Activated B cell treated with CpG ODN at 0.5 μM for 24 hours (primary cell): Measurements from ENCODE around the gene SUN2. TPM values are rescaled to one million over a fixed set of nuclear protein-coding genes. Genes with fewer than 3 reads are reported as not detected.

Experiments
- ATAC-seq: fragments of 200-7000 bp; cut with Tn5 transposase; one replicate; pipeline ENCODE4 v1.10.0; 2021; ENCODE audit warnings: low read depth, mild to moderate bottlenecking, moderate library complexity
- CTCF ChIA-PET: fragments of 350-600 bp; sonication (Branson Sonifier 250); formaldehyde crosslinking; loops from one replicate; lab custom pipeline; 2021; ENCODE audit warnings: antibody characterized with exemption; lab: Charles Lee
- POLR2A ChIA-PET: fragments of 350-600 bp; sonication (Branson Sonifier 250); formaldehyde crosslinking; loops from one replicate; lab custom pipeline; 2021; ENCODE audit warnings: antibody characterized with exemption; lab: Charles Lee
- DNase-seq: peaks from one replicate; pipeline ENCODE4 v3.0.0; 2022
- H3K27ac Mint-ChIP-seq: one replicate; pipeline ENCODE4 v1.8.0; 2020; ENCODE audit warnings: mixed read lengths
- H3K27me3 Mint-ChIP-seq: one replicate; pipeline ENCODE4 v1.8.0; 2021; ENCODE audit warnings: mixed read lengths
- H3K36me3 Mint-ChIP-seq: one replicate; pipeline ENCODE4 v1.8.0; 2021; ENCODE audit warnings: low read depth, mixed read lengths
- H3K4me1 Mint-ChIP-seq: one replicate; pipeline ENCODE4 v1.8.0; 2021; ENCODE audit warnings: mixed read lengths
- H3K4me3 Mint-ChIP-seq: one replicate; pipeline ENCODE4 v1.8.0; 2020; ENCODE audit warnings: mild to moderate bottlenecking, mixed read lengths
- H3K9me3 Mint-ChIP-seq: one replicate; pipeline ENCODE4 v1.8.0; 2020; ENCODE audit warnings: mixed read lengths
- intact Hi-C: fragments of 100-400 bp; cut with micrococcal nuclease; formaldehyde crosslinking; loops from one replicate; pipeline ENCODE4 v1.15.1; 2024
- total RNA-seq: library from RNA; stranded (reverse); gene quantifications from 2 replicates; pipeline ENCODE4 v1.2.3, GENCODE V29; 2022
- TF ChIP-seq, protein P1 (sequence below): fragments of 200-600 bp; IDR thresholded peaks from one replicate; pipeline ENCODE4 v1.8.0; 2022; ENCODE audit warnings: antibody characterized with exemption, mild to moderate bottlenecking

Gene SUN2
- total RNA-seq, 1 donor from 2014 or later = 146 TPM

DNA sequence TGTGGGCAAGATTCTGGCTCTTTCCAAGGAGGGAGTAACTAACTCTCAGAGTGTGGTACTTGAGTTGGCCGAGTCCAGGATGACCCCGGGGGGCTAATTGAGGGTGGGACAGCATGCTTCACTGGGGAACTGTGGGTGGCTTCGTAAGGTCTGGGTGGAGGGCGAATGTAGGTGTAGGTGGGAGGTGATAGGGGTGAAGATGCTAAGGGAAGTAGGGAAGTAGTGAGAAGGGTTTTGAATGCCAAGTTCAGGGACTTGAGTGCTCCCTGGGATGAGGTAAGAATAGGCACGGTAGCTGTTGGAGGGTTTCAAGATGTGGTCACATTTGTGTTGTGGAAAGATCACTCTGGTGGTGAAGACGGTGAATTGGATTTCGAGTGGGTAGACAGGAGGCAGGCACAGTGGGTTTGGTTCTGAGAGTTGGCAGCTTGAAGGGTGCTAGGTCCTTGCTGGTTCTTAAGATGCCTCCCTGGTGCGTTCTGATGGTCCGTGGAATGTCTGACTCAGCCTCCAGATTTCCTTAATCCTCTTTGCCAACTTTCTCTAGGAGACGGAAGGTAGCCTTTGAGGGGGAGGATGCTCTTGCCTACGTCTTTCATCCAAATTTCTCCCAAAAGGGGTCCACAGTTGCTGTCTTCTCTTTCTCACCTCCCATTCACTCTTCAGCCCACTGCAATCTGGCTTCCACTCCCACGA lies 40.6 kb upstream of the SUN2 start:
- Mint-ChIP-seq H3K36me3 (peaks cover 5% of the 10 kb centered on the region), H3K27ac (no peak overlapping the region), H3K9me3 (no peaks in the 10 kb centered on the region), H3K27me3 (peaks cover 28% of the 10 kb centered on the region), H3K4me3 (no peak overlapping the region), H3K4me1 (peaks cover 14% of the 10 kb centered on the region)
- intact Hi-C loops = loop anchor here (10.0 kb wide), 1 partner anchor 358 kb away; the partner anchor contains the start of gene CBX7
- ChIA-PET CTCF (no interaction called here), POLR2A (no interaction called here)
- ATAC-seq (no peak), DNase-seq (no peak)
- TF ChIP-seq, protein P1, sequence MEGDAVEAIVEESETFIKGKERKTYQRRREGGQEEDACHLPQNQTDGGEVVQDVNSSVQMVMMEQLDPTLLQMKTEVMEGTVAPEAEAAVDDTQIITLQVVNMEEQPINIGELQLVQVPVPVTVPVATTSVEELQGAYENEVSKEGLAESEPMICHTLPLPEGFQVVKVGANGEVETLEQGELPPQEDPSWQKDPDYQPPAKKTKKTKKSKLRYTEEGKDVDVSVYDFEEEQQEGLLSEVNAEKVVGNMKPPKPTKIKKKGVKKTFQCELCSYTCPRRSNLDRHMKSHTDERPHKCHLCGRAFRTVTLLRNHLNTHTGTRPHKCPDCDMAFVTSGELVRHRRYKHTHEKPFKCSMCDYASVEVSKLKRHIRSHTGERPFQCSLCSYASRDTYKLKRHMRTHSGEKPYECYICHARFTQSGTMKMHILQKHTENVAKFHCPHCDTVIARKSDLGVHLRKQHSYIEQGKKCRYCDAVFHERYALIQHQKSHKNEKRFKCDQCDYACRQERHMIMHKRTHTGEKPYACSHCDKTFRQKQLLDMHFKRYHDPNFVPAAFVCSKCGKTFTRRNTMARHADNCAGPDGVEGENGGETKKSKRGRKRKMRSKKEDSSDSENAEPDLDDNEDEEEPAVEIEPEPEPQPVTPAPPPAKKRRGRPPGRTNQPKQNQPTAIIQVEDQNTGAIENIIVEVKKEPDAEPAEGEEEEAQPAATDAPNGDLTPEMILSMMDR = no peak

GRCh38 chr22:38795569-38795968 lies 39.8 kb upstream of the SUN2 start:
- Mint-ChIP-seq H3K36me3 (peaks cover 5% of the 10 kb centered on the region), H3K9me3 (no peaks in the 10 kb centered on the region), H3K27ac (no peak overlapping the region), H3K4me3 (no peak overlapping the region), H3K27me3 (peaks cover 28% of the 10 kb centered on the region), H3K4me1 (peaks cover 14% of the 10 kb centered on the region)
- POLR2A ChIA-PET = no interaction called here
- intact Hi-C loops = loop anchor here (10.0 kb wide), 1 partner anchor 359 kb away; the partner anchor contains the start of gene CBX7
- CTCF ChIA-PET = no interaction called here
- ATAC-seq (no peak), DNase-seq (no peak)
- TF ChIP-seq, protein P1 = no peak

DNA sequence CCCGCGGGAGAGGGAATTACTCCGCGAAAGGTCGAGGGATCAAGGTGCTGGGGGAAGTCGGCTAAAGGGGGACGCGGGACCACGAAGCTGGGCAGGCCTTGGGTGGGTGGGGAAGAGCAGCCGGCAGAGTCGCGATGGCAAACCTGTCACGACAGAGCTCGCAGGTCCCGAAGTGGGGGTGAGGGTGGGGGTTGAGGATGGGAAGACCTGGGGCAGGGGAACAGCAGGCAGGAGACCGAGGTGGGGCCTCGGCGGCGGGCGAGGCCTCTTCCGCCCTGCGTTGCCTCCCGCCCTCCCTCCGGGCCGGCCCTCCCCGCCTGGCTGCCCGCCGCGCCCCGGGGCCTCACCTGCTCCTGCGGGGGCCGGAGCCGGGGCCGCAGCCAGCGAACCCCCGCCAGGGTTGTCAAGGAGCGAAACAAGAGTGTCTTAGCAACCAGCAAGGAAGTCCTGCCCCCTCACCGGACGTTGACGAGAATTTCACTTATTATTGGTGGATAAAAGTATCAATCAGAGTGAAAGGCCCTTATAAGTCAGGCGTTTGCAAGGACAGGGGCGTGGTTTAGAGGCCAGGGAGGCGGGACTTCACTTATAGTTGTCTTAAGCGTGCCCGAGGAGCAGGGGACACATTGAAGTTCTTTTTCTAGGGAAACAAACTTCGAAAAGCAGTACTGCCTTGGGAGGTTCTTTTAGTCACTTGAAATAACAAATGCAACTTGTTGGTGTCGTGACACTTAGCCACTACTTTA lies 38.1 kb upstream of the SUN2 start, which contains the start of gene DNAL4:
Gene DNAL4, minus strand, starts transcription at position 423 of the 746 bp plus-strand sequence. CDS start 11,412 bp downstream, outside the sequence.
- no peaks in the 10 kb centered on the region for H3K9me3 Mint-ChIP-seq
- peak within 1 kb of the TSS; percentile 87 for H3K4me3 Mint-ChIP-seq
- H3K4me1 Mint-ChIP-seq = peaks cover 14% of the 10 kb centered on the region
- intact Hi-C loops = loop anchor here (1.0 to 10.0 kb wide), 4 partner anchors 38 to 361 kb away; partner anchors contain the start of genes CBX7, GTPBP1 and NPTXR
- ATAC-seq (peak; percentile 99), DNase-seq (peak; percentile 78)
- POLR2A ChIA-PET = no interaction called here
- peaks cover 17% of the 10 kb centered on the region for H3K27me3 Mint-ChIP-seq
- H3K27ac Mint-ChIP-seq = peak within 1 kb of the TSS; percentile 87
- peaks cover 5% of the 10 kb centered on the region for H3K36me3 Mint-ChIP-seq
- CTCF ChIA-PET = interaction anchor here (1.0 kb wide), 1 partner anchor 58 kb away, joined by 3 read pairs; no protein-coding TSS in a partner anchor
- TF ChIP-seq, protein P1 = no peak

DNA sequence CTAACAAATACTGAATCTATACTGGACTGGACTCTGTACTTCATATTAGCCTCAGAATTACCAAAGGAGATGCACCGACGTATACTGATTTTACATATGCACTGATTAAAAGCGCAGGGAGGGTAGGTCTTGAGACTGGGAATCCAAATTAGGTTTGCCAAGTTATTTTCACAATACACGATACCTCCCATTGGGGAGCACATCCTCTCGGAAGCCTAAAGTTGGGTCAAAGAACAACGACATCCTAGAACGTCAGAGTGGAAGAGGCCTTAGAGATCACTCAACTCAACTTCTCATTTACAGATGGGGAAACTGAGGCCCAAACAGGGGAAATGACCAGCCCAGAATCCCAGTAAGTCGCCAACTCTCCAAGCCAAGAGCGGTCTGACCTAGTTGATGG lies 37.5 kb upstream of the SUN2 start:
- DNase-seq (no peak), ATAC-seq (no peak)
- H3K27me3 Mint-ChIP-seq = peaks cover 11% of the 10 kb centered on the region
- CTCF ChIA-PET = no interaction called here
- no peaks in the 10 kb centered on the region for H3K9me3 Mint-ChIP-seq
- TF ChIP-seq, protein P1 = no peak
- peak overlapping the region; percentile 87 for H3K4me3 Mint-ChIP-seq
- H3K4me1 Mint-ChIP-seq = peaks cover 14% of the 10 kb centered on the region
- peaks cover 5% of the 10 kb centered on the region for H3K36me3 Mint-ChIP-seq
- peak overlapping the region; percentile 87 for H3K27ac Mint-ChIP-seq
- POLR2A ChIA-PET = no interaction called here
- intact Hi-C loops = loop anchor here (5.0 to 10.0 kb wide), 3 partner anchors 49 to 361 kb away; partner anchors contain the start of genes CBX7, GTPBP1 and NPTXR

DNA sequence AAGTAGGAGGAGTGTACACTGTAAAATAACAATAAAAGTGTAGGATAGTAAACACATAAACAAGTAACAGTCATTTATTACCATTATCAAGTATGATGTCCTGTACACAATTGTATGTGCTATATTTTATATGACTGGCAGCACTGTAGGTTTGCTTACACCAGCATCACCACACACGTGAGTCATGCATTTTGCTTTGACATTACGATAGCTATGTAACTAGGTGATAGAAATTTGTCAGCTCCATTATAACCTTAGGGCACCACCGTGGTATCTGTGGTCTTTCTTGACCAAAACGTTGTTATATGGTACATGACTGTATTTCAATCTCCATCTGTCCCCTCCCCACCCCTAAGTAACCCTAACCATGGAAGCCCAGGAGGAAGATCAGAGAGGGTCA lies 37.0 kb upstream of the SUN2 start:
- CTCF ChIA-PET = no interaction called here
- POLR2A ChIA-PET = no interaction called here
- peaks cover 14% of the 10 kb centered on the region for H3K4me1 Mint-ChIP-seq
- H3K9me3 Mint-ChIP-seq = no peaks in the 10 kb centered on the region
- intact Hi-C loops = loop anchor here (5.0 to 10.0 kb wide), 3 partner anchors 49 to 362 kb away; partner anchors contain the start of genes CBX7, GTPBP1 and NPTXR
- peak overlapping the region; percentile 87 for H3K27ac Mint-ChIP-seq
- TF ChIP-seq, protein P1 = no peak
- peaks cover 6% of the 10 kb centered on the region for H3K27me3 Mint-ChIP-seq
- ATAC-seq (no peak), DNase-seq (no peak)
- peak overlapping the region; percentile 87 for H3K4me3 Mint-ChIP-seq
- H3K36me3 Mint-ChIP-seq = peaks cover 5% of the 10 kb centered on the region
